ENCODE measurements around the gene BDH1.
"Not testable (repeated sequence)": the region's sequence is repeated elsewhere in the genome, so short reads cannot be mapped to it uniquely, and the experiment has no call there.

Gene BDH1

GRCh38 chr3:197555281-197556261 lies at the start of gene BDH1:
Gene BDH1, minus strand, starts transcription at chr3:197555968. Its CDS starts 9,525 bp downstream, at chr3:197546443.
- peak; percentile 51 to 56 for DNase-seq

DNA sequence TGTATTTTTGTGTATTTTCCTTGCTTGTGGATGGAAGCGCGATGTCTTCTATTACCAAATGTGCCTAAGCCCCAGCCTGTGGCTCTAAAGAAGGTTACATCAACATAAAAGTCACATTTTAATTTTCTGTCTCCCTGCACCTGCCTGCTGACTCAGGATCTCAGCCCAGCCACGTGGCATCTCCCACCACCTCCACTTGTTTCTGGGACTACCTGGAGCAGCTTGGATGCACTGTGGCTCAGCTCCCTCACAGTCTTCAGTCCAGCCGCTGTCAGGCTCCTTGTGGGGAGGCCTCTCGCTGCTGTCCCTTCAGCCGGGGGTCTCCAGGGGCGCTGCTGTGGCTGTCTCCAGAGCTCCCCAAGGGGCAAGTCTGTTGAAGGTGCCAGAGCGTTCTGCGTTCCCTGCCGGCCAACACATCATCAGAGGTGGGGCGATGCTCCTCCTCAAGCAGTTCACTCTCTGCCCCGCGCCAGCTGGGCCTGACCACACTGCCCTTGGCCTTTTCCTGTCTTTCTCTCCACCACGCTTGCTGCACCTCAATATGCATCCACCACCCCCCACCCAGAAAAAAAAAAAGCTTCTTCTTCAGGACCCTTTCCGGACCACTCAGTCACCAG lies 47.7 kb upstream of the BDH1 start:
- no peak for DNase-seq

GRCh38 chr3:197602351-197602750 lies 46.6 kb upstream of the BDH1 start:
- not testable (repeated sequence) for DNase-seq

GRCh38 chr3:197601566-197601840 lies 45.7 kb upstream of the BDH1 start:
- not testable (repeated sequence) for DNase-seq

DNA sequence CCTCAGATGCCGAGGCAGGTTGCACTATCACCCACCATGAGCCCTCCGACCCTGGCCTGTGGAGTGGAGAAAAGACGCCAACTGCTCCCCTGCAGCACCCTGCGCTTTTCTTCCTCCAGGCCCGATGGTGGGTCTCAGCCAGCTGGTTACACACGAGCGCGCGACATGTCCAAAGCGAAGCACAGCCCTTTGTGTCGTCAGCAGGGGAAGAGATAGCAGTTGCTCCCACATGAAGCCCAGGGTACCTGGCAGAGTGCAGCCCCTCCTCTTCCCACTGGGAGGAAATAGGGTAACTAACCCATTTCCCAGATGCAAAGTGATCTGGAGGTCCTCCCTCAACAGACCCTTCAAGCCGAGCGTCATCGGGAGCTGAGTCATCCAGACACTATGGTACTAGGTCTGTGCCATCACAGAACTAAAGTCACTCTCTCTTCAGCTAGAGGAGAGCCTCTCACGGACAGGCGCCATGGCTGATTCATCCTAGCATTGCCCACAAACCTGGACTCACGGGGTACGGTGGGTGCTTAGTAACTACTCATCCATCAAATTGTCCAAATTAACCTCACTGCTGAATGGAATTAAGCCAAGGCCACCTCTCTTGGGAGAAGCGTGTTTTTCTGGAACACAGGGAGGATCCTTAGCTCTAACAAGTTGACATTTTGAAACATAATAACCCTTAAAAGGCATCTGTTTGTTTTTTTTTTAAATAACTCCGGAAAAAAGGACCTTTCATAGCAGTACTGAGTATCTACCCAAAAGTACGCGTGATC lies 45.2 kb upstream of the BDH1 start:
- DNase-seq, result no peak

DNA sequence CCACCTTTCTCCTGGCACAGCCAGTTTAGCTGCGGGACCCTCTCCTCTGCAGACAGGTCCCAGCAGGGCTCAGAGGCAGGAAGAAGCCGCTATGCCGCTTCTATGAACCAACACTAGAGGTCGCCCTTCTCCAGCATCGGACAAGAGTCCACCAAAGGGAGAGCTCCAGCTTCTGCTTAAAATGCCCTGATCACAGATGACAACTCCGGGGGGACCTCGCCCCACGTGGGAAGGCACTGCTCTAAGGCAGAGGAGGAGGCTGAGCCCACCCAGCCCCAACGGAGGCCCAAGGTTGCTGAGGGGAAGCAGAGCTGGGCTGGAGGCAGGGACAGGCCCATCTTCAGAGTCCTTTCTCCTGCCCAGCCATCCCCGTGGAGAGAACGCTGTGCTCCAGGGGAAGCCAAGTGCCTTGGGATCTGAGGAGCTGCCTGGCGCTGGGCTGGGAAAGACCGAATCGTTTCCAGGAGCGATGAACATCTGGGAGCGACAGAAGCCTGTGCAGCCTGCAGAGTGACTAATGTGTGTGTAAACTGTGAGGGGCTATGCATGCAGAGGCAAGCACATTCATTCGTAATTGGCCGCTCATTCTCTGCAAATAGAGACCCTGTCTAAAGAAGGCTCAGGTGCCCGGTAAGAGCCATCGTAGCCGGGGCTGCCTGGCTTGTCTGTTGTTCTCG lies 43.5 kb upstream of the BDH1 start:
- peak; percentile 70 for DNase-seq

DNA sequence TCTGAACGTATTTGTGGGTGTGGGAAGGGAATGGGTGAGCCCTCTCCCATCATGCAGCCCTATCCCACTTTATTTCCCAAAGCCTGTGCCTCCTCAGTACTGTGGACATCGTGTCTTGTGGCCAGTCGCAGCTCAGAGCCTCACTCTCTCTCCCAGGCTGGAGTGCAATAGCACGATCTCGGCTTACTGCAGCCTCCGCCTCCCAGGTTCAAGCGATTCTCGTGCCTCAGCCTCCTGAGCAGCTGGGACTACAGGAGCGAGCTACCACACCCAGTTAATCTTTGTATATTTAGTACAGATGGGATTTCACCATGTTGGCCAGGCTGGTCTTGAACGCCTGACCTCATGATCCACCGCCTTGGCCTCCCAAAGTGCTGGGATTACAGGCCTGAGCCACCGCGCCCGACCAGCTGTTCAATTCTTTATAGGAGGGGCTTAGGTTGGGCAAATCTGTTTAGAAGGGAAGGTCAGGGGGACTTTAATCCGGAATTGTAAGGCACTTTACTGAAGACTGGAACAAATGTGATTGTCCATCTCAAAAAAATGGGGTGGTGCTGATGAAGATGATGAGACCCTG lies 42.7 kb upstream of the BDH1 start:
- no peak for DNase-seq

- no peak for DNase-seq
Observed at GRCh38 chr3:197597335-197597734, 41.6 kb upstream of the BDH1 start.

DNA sequence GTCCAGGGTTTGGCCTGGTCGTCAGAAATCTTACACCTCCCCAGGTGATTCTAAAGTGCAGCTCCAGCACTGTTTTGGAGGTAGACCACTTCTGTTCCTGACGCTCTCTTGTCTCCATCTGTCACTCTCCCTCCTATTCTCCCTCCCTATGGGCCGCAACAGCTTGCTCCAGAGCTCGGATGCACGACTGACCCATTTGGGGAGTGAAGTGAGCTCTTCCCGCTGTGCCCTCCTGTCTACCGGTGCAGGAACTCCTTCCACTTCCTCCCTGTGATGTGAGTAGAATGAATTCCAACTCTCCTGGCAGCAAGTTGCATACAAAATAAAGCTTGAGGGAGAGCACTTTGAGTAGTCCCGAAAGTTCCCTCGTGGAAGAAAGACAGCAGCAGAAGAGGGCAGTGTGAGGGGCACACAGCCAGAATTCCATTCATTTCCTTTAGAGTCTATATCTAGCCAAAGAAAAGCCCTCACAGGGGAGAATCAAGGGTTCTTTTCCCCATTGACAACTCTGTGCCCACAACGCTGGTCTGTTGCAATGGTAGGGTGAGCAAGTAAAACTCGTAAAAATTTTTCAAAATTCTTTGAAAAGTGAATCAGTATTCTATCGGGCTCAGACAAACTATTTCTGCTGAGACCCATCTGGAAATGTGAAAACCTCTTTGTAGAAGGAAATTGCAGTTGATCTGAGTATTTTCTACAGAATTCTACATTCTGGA lies 39.9 kb upstream of the BDH1 start:
- DNase-seq, result no peak

DNA sequence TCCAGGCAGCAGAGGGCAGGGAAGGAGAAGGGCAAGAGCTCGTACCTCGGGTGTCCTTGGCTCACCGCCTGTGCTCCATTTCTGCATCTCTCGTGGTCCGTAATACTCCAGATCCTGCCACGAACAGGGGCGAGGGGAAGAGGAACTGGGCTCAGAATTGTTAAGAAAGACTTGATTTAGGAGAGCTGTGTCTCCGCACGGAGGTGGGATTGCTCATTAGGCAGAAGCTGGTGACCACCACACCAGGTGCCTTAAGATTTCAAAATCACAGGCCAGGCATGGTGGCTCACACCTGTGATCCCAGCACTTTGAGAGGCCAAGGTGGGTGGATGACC lies 37.2 kb upstream of the BDH1 start:
- DNase-seq, result no peak

DNA sequence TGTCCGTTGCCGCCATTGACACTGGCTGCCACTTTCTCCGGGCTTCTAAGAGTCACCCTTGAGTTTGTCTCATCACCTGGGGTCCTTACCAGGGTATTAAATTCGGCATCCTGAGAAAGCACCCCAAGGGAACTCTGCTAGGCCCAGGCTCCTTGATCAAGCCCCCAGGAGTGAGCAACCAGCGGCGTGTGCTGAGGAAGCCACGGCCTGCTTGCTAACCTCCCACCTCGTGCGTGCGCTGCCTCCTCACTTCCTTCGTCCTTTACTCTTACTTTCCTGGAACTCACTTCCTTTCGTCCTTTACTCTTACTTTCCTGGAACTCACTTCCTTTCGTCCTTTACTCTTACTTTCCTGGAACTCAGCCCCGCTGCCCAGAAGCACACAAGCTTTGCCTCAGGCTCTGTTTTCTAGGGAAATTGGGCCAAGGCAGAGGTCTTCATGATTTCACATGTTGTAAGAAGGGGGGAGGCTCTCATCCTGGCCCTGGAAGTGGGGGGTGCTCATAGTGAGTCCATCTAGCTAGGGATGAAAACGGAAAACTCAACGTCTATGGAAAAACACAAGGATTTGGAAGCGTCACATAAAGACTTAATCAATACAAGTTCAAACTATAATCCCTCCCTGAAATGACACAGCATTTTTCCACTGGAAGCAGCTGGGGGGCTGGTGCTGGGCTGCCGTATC lies 36.7 kb upstream of the BDH1 start:
- DNase-seq, result peak; percentile 14 to 32

DNA sequence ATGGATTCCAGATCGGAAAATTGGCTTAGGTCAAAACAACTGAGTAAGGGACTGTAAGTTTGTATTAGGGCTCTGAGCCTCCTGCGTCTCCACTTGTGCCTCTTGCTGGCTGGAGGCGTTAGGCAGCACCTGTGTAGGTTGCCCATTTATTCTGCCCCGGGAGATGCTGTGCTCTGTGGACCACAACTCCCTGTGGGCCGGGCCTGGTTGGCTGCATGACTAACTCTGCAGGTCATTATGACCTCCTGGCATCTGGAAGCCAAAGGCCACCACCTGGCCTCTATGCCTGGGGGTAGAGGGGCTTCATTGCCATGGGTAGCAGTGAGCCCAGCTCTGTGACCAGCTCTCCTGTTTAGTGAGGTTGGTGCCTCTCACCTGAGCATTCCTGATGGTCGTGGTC lies 36.0 kb upstream of the BDH1 start:
- DNase-seq, result no peak

GRCh38 chr3:197590313-197590962 lies 34.7 kb upstream of the BDH1 start:
- no peak for DNase-seq

DNA sequence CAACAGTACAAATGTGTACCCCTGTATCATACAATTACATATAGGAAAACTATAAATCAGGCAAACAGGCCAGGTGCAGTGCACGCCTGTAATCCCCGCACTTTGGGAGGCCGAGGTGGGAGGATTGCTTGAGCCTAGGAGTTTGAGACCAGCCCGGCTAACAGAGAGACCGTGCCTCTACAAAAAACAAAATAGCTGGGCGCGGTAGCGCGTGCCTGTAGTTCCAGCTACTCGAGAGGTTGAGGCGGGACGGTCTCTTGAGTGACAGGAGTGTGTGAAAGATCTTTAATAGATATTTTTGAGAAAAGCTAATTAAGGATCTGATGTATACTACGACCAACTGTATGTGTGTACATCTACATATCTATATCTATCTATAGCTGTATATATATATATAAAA lies 33.8 kb upstream of the BDH1 start:
- DNase-seq, result no peak

DNA sequence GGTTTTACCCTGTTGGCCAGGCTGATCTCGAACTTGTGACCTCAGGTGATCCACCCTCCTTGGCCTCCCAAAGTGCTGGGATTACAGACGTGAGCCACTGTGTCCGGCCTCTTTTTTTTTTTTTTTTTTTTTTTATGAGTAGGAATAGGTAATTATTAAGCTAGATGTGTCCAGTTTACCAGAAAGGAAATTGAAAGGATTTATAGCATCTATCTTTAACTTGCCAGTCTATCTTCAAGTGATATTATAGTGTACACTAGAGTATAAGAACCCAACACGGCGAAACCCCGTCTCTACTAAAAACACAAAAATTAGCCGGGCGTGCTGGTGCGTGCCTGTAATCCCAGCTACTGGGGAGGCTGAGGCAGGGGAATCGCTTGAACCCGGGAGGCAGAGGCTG lies 31.0 kb upstream of the BDH1 start:
- not testable (repeated sequence) for DNase-seq

- no peak for DNase-seq
Observed at GRCh38 chr3:197586181-197586580, 30.4 kb upstream of the BDH1 start.

DNA sequence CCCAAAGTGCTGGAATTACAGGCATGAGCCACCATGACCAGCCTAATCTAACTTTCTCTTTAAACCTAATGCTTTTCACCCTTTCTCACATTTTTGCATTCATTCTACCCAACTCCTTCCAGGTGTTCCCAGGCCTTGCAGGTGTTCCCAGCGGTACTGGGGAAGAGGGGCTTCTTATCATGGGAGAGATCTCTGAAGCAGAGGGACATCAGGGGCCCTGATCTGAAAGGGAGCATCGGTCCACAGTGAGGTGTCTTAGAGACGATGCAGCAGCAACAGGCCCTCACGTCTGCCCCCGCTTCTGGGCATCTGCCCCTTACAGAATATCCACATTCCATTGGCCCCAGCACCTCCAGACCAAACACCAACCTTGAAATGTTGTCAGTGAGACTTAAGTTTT lies 29.0 kb upstream of the BDH1 start:
- DNase-seq, result no peak

- no peak for DNase-seq
Observed at GRCh38 chr3:197583371-197583770, 27.6 kb upstream of the BDH1 start.

DNA sequence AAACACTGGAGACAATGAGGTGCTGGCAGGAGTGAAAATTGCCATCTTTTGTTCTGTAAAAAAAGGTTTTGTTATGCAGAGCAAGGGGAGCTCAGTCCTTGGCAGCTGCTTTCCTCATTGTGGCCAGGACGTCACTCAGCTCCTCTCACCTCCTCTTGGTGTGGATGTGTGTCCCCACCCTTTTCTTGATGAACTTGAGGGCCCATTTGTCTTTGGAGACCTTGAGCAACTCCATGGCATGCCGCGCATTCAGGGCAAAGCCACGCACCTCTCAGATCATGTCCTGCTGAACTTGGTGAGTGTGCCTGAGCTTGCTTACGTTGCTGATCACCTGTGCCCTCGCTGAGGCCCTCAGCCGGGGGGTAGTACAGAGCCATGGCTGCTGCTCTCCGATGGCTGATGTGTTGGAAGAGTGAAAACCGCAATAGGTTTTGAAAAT lies 24.5 kb upstream of the BDH1 start:
- no peak for DNase-seq

DNA sequence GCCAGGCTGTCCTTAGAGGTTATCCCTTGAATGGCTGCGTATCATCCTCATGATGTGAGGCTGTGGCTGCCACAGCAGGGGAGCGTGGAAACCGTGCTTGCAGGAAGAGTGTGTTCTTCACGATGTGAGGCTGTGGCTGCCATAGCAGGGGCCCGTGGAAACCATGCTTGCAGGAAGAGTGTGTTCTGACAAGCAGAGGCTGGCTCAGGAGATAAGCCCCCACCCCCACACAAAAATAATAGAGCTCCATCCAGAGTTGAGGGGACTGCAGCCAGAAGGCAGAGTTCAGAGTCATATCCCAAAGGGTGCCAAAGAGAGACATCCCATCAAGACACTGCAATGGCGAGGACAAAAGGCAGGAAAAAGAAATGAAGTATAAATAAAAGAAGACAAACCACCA lies 22.6 kb upstream of the BDH1 start:
- DNase-seq, result no peak
